HG03469 (cell line): ENCODE measurements around the gene NSL1.
"Not testable (repeated sequence)": the region's sequence is repeated elsewhere in the genome, so short reads cannot be mapped to it uniquely, and the experiment has no call there.

ENCODE experiments used
- ATAC-seq: cut with Tn5 transposase; IDR thresholded peaks from one replicate; pipeline ENCODE4 v1.9.1; 2021; ENCODE audit warnings: mild to moderate bottlenecking, moderate library complexity, moderate number of reproducible peaks; ENCODE audit not compliant: unreplicated experiment

NSL1 gene

GRCh38 chr1:212752934-212753497 lies 38.6 kb downstream of the NSL1 start:
- ATAC-seq = no peak

- ATAC-seq = no peak
These were observed 39.2 kb downstream of the NSL1 start for GRCh38 chr1:212752252-212752933.

DNA sequence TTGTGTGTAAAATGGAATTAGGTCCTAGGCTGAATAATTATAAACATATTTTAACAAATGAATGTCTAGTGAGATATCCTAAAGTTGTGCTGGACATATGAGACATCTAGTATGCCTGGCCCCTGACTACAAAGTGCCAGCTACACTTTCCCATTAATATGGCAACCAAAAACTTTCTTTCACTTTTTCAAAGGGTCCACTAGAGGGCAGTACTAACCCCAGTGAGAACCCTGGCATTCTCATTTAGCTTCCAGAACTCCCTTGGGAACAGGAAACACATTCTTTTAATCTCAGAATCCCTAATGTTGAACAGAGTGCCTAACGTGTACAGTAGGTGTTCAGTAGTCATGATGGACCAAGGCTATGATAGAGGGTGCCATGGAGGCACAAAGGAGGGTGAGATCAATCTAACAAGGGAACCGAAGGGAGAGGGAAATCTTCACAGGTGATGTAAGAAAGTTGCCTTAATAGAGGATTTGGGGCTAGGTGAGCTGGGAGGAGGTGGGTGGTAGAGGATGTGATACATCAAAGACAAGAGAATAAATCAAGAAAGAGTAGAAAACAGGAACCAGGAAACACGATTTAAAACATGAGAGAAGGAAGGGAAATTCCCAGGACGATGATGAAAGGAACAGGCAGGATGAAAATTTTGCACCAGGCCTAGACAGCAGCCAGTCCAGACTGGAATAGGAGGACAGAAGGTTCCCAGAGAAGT lies 41.6 kb downstream of the NSL1 start:
- ATAC-seq = no peak

DNA sequence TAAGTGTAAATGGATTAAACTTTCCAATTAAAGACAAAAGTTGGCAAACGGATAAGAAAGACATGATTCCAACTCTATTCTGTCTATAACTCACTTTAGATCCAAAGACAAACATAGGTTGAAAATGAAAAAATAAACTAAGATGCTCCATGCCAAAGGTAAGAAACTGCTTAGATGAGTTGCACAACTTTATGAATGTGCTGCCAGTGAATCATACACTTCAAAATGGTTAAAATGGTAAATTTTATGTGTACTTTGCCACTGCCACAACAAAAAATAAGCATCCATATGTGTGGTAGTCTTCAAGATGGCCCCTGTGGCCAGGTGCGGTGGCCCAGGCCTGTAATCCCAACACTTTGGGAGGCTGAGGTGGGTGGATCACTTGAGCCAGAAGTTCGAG lies 45.0 kb downstream of the NSL1 start:
- ATAC-seq = no peak

DNA sequence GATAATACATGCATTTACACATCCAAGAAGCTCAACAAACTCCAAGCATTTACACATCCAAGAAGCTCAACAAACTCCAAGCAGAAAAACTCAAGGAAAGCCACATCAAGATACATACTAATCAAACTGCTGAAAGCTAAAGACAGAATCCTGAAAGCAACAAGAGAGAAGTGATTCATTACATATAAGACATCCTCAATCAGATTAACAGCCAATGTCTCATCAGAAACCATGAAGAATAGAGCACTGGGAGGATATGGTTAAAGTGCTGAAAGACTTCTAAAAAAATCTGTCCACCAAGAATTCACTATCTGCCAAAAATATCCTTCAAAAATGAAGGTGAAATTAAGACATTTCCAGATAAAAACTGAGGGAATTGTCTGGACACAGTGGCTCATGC lies 46.3 kb downstream of the NSL1 start:
- no peak for ATAC-seq

- no peak for ATAC-seq
These were observed 47.6 kb downstream of the NSL1 start for GRCh38 chr1:212743901-212744475.

GRCh38 chr1:212738330-212738729 lies 53.2 kb downstream of the NSL1 start:
- ATAC-seq = no peak

GRCh38 chr1:212737559-212737958 lies 54.0 kb downstream of the NSL1 start:
- ATAC-seq = no peak

GRCh38 chr1:212733109-212733508 lies 58.5 kb downstream of the NSL1 start:
- ATAC-seq = no peak

DNA sequence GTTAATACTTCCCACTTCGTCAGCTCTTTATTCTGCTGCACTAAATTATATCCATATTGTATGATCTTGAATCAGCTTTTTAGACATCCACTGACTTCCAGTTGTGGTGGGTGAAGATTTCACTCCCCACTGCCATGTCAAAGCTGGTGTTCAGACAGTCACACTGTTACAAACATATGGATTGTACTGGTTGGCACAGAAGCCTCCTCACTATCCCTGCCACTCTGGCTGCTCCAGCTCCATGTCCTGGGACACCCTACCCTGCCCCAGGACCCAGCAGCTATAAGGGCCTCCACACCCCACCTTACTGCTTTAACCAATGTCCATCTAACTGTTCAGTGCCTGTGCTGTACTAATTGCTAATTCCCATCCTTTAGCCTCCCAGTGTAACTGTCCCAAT lies 59.9 kb downstream of the NSL1 start:
- no peak for ATAC-seq

DNA sequence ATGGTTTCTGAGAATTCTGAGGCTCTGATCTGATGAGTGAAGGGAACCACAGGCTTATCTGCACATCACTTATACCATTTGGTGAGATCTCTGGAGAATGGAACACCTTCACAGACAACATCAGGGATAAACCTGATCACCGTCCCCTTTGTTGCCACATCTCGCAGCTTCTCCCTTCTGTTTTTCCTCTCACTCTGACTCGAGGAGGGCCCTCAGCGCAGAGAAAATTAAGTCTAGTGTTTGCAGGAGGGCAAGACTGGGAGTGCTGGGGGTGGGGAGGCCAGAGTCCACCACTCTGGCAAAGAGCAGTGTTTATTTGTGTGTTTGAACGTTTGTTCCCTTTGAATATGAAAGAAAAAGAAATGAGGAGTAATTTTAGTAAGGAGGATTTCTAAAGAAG lies 63.0 kb downstream of the NSL1 start:
- ATAC-seq = no peak

DNA sequence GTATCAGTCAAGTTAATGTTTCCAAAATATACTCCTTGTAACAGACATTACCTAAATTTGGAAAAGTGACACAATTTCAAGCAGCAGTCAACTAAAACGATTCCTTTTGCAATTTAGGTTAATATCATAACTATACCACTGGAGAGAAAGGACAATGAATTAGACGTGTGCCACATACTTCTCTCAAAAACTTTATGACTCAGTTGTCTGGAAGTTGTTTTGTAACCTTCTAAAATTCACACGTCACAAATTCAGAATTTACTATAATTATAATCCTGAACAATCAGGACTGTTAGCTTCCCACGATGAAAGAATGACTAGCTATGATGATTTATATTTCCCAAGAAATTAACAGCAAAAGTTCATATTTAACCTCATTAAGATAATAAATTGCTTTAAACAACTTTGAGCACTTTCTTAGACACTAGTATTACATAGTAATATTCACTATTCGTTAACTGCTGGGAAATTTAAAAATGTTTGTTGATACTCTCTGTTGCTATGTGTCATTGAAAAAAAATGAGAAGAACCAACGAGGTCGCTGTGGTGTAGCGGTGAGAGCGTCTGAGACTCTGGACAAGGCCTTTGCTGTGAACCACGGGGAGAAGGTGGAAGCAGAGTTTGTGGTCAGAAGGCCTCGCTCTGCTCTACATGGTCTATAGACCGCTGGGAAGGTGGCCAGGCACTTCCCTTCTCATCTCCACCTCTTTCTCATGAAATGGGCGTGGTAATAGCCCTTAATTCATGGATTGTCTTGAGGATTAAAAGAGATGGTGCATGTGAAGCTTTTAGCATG lies 64.0 kb downstream of the NSL1 start:
- ATAC-seq = no peak

DNA sequence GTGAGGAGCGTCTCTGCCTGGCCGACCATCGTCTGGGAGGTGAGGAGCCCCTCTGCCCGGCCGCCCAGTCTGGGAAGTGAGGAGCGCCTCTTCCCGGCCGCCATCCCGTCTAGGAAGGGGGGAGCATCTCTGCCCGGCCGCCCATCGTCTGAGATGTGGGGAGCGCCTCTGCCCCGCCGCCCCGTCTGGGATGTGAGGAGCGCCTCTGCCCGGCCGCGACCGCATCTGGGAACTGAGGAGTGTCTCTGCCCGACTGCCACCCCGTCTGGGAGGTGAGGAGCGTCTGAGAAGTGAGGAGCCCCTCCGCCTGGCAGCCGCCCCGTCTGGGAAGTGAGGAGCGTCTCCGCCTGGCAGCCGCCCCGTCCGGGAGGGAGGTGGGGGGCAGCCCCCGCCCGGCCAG lies 66.9 kb downstream of the NSL1 start:
- ATAC-seq = not testable (repeated sequence)

DNA sequence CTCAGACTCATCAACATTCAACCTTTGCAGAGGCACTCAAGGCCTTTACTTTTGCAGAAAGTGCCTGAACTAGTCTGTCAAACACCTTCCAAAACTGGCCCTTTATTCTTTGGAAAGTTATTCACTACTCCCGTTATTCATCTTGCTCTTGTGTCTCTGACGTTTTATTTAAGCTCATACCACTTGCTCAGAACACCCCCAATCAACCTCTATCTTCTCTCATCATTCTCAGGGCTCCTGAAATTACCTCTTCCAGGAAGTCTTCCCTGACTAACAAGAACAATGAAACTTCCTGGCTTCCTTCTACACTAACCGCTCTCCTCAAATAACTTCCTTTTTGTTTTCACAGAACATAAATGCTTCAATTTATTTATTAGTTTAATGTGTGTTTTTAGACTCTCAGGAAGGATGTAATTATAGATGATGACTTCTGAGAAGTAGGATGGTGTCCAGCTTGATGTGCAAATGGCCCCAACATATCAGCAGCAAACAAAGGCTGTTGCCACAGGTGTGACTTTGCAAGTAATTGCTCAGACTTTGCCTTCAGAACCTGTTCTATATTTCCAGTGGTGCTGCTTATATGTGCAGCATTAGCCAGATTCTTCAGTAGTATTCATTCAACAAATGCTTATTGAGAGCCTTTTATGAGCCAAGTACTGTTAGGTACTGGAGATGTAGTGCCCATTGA lies 69.2 kb downstream of the NSL1 start:
- ATAC-seq = no peak

- no peak for ATAC-seq
These were observed 70.0 kb downstream of the NSL1 start for GRCh38 chr1:212721388-212722247.

DNA sequence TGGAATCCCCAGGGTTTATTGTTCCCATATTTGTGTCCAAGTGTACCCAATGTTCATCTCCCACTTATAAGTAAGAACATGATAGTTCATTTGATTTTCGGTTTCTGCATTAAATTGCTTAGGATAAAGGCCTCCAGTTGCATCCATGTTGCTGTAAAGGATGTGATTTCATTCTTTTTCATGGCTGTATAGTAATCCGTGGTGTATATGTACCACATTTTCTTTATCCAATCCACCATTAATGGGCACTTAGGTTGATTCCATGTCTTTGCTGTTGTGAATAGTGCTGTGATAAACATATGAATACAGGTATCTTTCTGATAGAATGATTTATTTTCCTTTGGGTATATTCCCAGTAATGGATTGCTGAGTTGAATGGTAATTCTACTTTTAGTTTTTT lies 71.9 kb downstream of the NSL1 start:
- ATAC-seq = no peak

DNA sequence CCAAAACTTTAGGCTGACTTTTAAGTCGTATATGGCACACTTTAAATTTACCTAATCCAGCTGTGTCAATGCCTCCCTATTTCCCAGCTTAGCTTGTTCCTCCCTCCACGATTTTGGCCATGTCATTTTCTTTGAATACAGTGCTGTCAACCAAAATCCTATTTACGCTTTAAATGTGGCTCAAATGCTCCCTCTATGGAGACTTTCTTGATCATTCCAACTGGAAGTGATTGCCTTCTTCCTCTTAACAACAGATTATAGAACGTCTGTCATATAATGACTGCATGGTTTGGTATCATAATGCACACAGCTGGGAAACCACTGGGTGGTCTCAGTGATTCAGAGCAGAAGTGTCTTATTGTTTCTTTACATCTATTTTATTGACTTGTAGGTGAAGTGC lies 73.1 kb downstream of the NSL1 start:
- no peak for ATAC-seq

DNA sequence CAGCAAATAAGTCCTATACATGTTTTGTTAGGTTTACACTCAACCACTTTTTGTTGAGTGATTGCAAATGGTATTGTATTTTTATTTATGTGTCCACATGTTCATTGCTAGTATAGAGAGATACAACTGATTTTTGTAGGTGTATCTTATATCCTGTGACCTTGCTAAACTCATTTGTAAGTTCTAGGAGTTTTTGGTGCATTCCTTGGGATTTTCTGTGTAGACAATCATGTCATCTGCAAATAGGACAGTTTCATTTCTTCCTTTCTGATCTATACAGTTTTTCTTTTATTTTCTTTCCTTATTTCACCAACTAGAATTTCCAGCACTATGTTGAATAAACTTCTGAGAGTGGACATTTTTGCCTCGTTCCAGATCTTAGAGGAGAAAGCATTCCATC lies 75.4 kb downstream of the NSL1 start:
- no peak for ATAC-seq

- ATAC-seq = no peak
These were observed 78.0 kb downstream of the NSL1 start for GRCh38 chr1:212713465-212714136.
